Esophagus muscularis mucosa (tissue), 4 donors: ENCODE data around the gene DLX4.

Source experiments
- CTCF ChIP-seq, 3 experiments: fragments of 200-600 bp in 2 of 3; fragments of 450-650 bp in 1 of 3; sonication (generic) in 2 of 3; IDR thresholded peaks; one replicate each; pipeline ENCODE4 v1.5.1; 2017 to 2019; ENCODE audit warnings: antibody characterized with exemption in 3 of 3, mild to moderate bottlenecking in 2 of 3, moderate library complexity in 1 of 3
- EP300 ChIP-seq: sonication (generic); formaldehyde crosslinking; IDR thresholded peaks from one replicate; pipeline ENCODE4 v1.6.1; 2017; ENCODE audit warnings: antibody characterized with exemption
- POLR2A ChIP-seq: fragments of 450-650 bp; IDR thresholded peaks from one replicate; pipeline ENCODE4 v1.6.1; 2017; ENCODE audit warnings: antibody characterized with exemption, moderate library complexity, mild to moderate bottlenecking, low read depth
- POLR2AphosphoS5 ChIP-seq, 2 donors: sonication (generic); formaldehyde crosslinking; IDR thresholded peaks; one replicate each; pipeline ENCODE4 v1.6.1; 2017; ENCODE audit warnings: antibody characterized with exemption in 2 of 2

- TF ChIP-seq CTCF (IDR thresholded peaks at IDR 0.05) (no peak), POLR2A (no peak), EP300 (no peak), POLR2AphosphoS5 (IDR thresholded peaks at IDR 0.05) (no peak)
Measured at GRCh38 chr17:49963309-49963625, 5.7 kb upstream of the DLX4 start.
